Esophagus squamous epithelium (tissue), 4 donors: ENCODE measurements around the gene ISOC1.

ENCODE experiments used
- CTCF ChIP-seq, 6 experiments: fragments of 450-650 bp in 4 of 6; fragments of 200-600 bp in 2 of 6; sonication (generic) in 2 of 6; IDR thresholded peaks; one replicate each; pipeline ENCODE4 v1.5.1; 2016 to 2019; ENCODE audit warnings: antibody characterized with exemption in 6 of 6, mild to moderate bottlenecking in 4 of 6, moderate library complexity in 4 of 6
- POLR2A ChIP-seq, 4 donors: fragments of 450-650 bp; IDR thresholded peaks; one replicate each; pipeline ENCODE4 v1.6.1; 2017; ENCODE audit warnings: antibody characterized with exemption in 4 of 4, mild to moderate bottlenecking in 4 of 4, moderate library complexity in 3 of 4

- no peak for TF ChIP-seq CTCF (IDR thresholded peaks at IDR 0.05)
- no peak for TF ChIP-seq POLR2A (IDR thresholded peaks at IDR 0.05)
These were observed 45.3 kb upstream of the ISOC1 start for GRCh38 chr5:129049126-129049799.
